Measurements from ENCODE around the gene TEX36.

DNA sequence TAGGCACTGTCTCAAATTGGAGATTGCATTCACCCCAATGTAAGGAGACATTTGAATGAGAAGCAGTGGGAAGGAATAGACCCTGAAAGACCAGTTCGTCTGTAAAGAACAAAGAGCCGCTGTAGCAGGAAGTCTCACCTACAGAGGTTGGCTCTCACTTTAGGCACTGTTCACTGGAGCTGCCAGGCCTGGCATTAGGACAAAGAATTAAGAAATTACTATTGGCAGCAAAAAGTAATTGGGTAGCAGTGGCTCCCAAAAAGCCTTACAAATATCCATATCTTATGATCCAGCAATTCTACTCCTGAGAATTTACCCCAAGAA is 10.5 kb upstream of the TEX36 start:
- TF ChIP-seq CTCF (IDR thresholded peaks at IDR 0.05) (no peak), EZH2 (IDR thresholded peaks at IDR 0.05; ENCODE audit: borderline replicate concordance, insufficient read depth, low read depth, low read length, poor library complexity, severe bottlenecking) (no peak)
